ENCODE data around the gene SLC26A2. TPM values are rescaled to one million over a fixed set of nuclear protein-coding genes. Genes with fewer than 3 reads are reported as not detected.

Gene SLC26A2
- total RNA-seq, 2 experiments from 2014 or later, result 8.6 to 9.7 TPM

DNA sequence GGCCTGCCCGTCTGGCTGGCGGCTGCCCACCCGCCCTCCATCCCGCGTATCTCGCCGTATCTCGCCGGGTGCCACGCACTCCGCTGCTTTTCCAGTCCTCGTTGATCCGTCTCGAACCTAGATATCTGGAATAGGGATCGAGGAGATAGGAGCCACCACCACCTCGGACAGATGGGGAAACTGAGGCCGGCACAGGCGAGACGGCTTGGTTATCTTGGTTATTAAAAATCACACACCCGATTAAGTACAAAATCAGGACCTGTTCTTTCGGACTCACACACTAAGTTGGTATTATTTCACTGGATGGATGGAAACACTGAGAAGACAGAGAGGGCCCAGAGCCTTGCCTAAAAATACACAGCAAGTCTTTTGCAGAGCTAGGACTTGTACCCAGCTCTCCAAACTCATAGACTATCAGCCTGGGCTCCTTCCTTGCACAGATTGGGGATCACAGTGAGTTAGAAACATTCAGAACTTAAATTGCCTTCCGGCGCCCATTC lies 678 bp downstream of the SLC26A2 start:
- no peaks in the 10 kb centered on the region for H3K9me3 Mint-ChIP-seq
- POLR2A ChIA-PET, result interaction anchor here (0.6 to 0.8 kb wide), 3 partner anchors 39 to 100 kb away, joined by 3 to 4 read pairs (median 3); partner anchors contain the start of genes HMGXB3 and TIGD6
- H3K4me3 Mint-ChIP-seq, result peak overlapping the region; percentile 94
- peaks cover 31% of the 10 kb centered on the region for H3K4me1 Mint-ChIP-seq
- peak overlapping the region; percentile 72 for H3K27ac Mint-ChIP-seq
- ATAC-seq (ENCODE audit: low read depth), result no peak
- H3K27me3 Mint-ChIP-seq, result no peaks in the 10 kb centered on the region
- no peak for DNase-seq
- H3K36me3 Mint-ChIP-seq, result peaks cover 10% of the 10 kb centered on the region

- H3K9me3 Mint-ChIP-seq, result no peaks in the 10 kb centered on the region
- H3K4me3 Mint-ChIP-seq, result peak overlapping the region; percentile 94
- H3K36me3 Mint-ChIP-seq, result peaks cover 10% of the 10 kb centered on the region
- peaks cover 31% of the 10 kb centered on the region for H3K4me1 Mint-ChIP-seq
- ATAC-seq (ENCODE audit: low read depth) (no peak), DNase-seq (no peak)
- H3K27me3 Mint-ChIP-seq, result no peaks in the 10 kb centered on the region
- no peak overlapping the region for H3K27ac Mint-ChIP-seq
- POLR2A ChIA-PET, result interaction anchor here (0.7 to 1.3 kb wide), 6 partner anchors 28 to 418 kb away, joined by 3 to 5 read pairs (median 4); partner anchors contain the start of genes HMGXB3 and TIGD6
These were observed 1.4 kb downstream of the SLC26A2 start for GRCh38 chr5:149961957-149962409.

GRCh38 chr5:149962601-149963300 lies 2.2 kb downstream of the SLC26A2 start:
- peaks cover 31% of the 10 kb centered on the region for H3K4me1 Mint-ChIP-seq
- H3K36me3 Mint-ChIP-seq, result peaks cover 10% of the 10 kb centered on the region
- no peaks in the 10 kb centered on the region for H3K9me3 Mint-ChIP-seq
- POLR2A ChIA-PET, result interaction anchor here (0.7 to 1.3 kb wide), 4 partner anchors 28 to 419 kb away, joined by 3 to 5 read pairs (median 4); partner anchors contain the start of genes HMGXB3 and TIGD6
- no peak overlapping the region for H3K4me3 Mint-ChIP-seq
- no peak for ATAC-seq (ENCODE audit: low read depth)
- no peaks in the 10 kb centered on the region for H3K27me3 Mint-ChIP-seq
- DNase-seq, result no peak
- no peak overlapping the region for H3K27ac Mint-ChIP-seq

- no peaks in the 10 kb centered on the region for H3K9me3 Mint-ChIP-seq
- H3K36me3 Mint-ChIP-seq, result peaks cover 10% of the 10 kb centered on the region
- no peak for DNase-seq
- no peak for ATAC-seq (ENCODE audit: low read depth)
- H3K27me3 Mint-ChIP-seq, result no peaks in the 10 kb centered on the region
- peaks cover 31% of the 10 kb centered on the region for H3K4me1 Mint-ChIP-seq
- H3K27ac Mint-ChIP-seq, result no peak overlapping the region
- no peak overlapping the region for H3K4me3 Mint-ChIP-seq
- POLR2A ChIA-PET, result no interaction called here
These were observed 3.2 kb downstream of the SLC26A2 start for GRCh38 chr5:149963729-149964128.

- POLR2A ChIA-PET, result no interaction called here
- peaks cover 14% of the 10 kb centered on the region for H3K36me3 Mint-ChIP-seq
- no peak for ATAC-seq (ENCODE audit: low read depth)
These were observed 6.4 kb downstream of the SLC26A2 start for GRCh38 chr5:149966946-149967345.

DNA sequence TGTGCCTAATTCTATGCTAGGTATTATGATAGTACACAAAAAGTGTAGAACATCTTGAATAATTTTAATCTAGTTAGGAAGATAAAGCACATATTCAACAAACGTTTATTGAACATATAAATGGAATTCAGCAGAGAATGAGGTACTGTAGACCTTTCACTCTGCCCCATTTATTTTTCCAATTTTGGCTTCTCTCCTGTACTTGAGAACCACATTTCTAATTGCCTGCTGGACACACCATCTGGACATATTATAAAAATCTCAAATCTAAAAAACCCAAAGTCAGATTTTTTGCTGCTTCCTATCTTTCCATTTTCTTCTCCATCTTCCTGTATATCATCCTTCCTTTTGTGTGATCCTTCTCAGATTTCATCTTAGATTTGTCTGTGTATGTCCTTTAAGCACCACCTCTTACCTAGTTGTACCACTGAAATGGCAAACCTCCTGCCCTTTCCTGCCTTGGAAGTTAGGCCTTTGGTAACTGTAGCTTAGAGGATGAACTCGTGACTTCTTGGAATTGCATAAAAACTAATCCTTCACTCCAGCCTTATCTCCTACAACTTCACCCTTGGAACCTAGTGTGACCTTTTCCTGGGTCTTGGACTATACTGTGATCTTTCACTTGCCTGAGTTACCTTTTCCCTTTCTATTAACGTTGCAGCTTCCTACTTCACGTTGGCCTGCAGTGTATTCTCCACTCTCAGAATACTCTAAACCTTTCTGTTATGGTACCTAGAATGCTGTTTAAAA lies 8.8 kb downstream of the SLC26A2 start:
- H3K9me3 Mint-ChIP-seq, result no peaks in the 10 kb centered on the region
- peaks cover 2% of the 10 kb centered on the region for H3K4me1 Mint-ChIP-seq
- H3K4me3 Mint-ChIP-seq, result no peak overlapping the region
- ATAC-seq (ENCODE audit: low read depth) (no peak), DNase-seq (no peak)
- H3K27ac Mint-ChIP-seq, result no peak overlapping the region
- H3K36me3 Mint-ChIP-seq, result peaks cover 10% of the 10 kb centered on the region
- no peaks in the 10 kb centered on the region for H3K27me3 Mint-ChIP-seq
- POLR2A ChIA-PET, result no interaction called here

More at GRCh38 chr5:149966946-149967345, 6.4 kb downstream of the SLC26A2 start:
- H3K4me3 Mint-ChIP-seq, result no peak overlapping the region
- DNase-seq, result no peak
- H3K27me3 Mint-ChIP-seq, result no peaks in the 10 kb centered on the region
- peaks cover 13% of the 10 kb centered on the region for H3K4me1 Mint-ChIP-seq
- no peaks in the 10 kb centered on the region for H3K9me3 Mint-ChIP-seq
- H3K27ac Mint-ChIP-seq, result no peak overlapping the region

- ATAC-seq (ENCODE audit: low read depth) (no peak), DNase-seq (no peak)
- peaks cover 19% of the 10 kb centered on the region for H3K36me3 Mint-ChIP-seq
- no peak overlapping the region for H3K4me3 Mint-ChIP-seq
- no peak overlapping the region for H3K27ac Mint-ChIP-seq
- H3K27me3 Mint-ChIP-seq, result no peaks in the 10 kb centered on the region
- no peaks in the 10 kb centered on the region for H3K9me3 Mint-ChIP-seq
- peaks cover 2% of the 10 kb centered on the region for H3K4me1 Mint-ChIP-seq
- POLR2A ChIA-PET, result no interaction called here
These were observed 14.9 kb downstream of the SLC26A2 start for GRCh38 chr5:149975409-149975808.

GRCh38 chr5:149979896-149980295 lies 19.3 kb downstream of the SLC26A2 start:
- Mint-ChIP-seq H3K27me3 (no peaks in the 10 kb centered on the region), H3K4me3 (no peak overlapping the region), H3K4me1 (peaks cover 2% of the 10 kb centered on the region), H3K27ac (no peak overlapping the region), H3K9me3 (no peaks in the 10 kb centered on the region), H3K36me3 (peaks cover 16% of the 10 kb centered on the region)
- DNase-seq (no peak), ATAC-seq (ENCODE audit: low read depth) (no peak)
- POLR2A ChIA-PET, result no interaction called here

DNA sequence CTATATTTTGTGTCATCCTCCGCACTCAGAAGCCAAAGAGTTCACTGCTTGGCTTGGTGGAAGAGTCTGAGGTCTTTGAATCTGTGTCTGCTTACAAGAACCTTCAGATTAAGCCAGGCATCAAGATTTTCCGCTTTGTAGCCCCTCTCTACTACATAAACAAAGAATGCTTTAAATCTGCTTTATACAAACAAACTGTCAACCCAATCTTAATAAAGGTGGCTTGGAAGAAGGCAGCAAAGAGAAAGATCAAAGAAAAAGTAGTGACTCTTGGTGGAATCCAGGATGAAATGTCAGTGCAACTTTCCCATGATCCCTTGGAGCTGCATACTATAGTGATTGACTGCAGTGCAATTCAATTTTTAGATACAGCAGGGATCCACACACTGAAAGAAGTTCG lies 20.6 kb downstream of the SLC26A2 start:
- H3K4me1 Mint-ChIP-seq, result no peaks in the 10 kb centered on the region

DNA sequence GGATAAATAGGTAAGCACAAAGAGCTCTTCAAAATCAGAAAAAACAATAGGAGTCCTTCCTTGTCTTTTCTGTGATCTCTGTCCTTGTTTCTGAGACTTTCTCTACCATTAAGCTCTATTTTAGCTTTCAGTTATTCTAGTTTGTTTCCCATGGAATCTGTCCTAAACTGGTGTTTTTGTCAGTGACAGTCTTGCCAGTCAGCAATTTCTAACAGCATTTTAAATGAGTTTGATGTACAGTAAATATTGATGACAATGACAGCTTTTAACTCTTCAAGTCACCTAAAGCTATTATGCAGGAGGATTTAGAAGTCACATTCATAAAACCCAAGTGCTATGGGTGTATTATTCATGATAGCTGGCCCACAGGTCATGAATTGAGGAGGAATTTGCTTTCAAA lies 21.9 kb downstream of the SLC26A2 start:
- no peaks in the 10 kb centered on the region for H3K27me3 Mint-ChIP-seq
- no peaks in the 10 kb centered on the region for H3K9me3 Mint-ChIP-seq
- ATAC-seq (ENCODE audit: low read depth), result no peak
- no peak overlapping the region for H3K27ac Mint-ChIP-seq
- DNase-seq, result no peak
- H3K4me3 Mint-ChIP-seq, result no peak overlapping the region
- no peaks in the 10 kb centered on the region for H3K4me1 Mint-ChIP-seq
- POLR2A ChIA-PET, result no interaction called here
- H3K36me3 Mint-ChIP-seq, result peaks cover 14% of the 10 kb centered on the region

More for the DNA sequence above, 20.6 kb downstream of the SLC26A2 start:
- H3K36me3 Mint-ChIP-seq, result peaks cover 14% of the 10 kb centered on the region
- no peaks in the 10 kb centered on the region for H3K9me3 Mint-ChIP-seq
- no peak overlapping the region for H3K4me3 Mint-ChIP-seq
- POLR2A ChIA-PET, result no interaction called here
- no peaks in the 10 kb centered on the region for H3K27me3 Mint-ChIP-seq
- H3K27ac Mint-ChIP-seq, result no peak overlapping the region
- ATAC-seq (ENCODE audit: low read depth) (no peak), DNase-seq (no peak)

DNA sequence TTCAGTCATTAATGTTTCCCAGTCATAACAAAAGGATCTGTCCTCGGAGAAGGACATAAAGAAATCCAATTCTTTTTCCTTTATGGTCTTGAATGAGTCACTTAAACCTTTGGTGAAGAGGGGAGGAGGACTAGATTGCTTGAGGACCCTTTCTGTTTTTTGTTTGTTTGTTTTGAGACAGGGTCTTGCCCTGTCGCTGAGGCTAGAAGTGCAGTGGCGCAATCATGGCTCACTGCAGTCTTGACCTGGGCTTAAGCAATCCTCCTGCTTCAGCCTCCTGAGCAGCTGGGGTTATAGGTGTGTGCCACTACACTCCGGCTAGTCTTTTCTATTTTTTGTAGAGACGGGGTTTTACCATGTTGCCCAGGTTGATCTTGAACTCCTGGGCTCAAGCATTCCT lies 27.6 kb downstream of the SLC26A2 start:
- Mint-ChIP-seq H3K36me3 (no peaks in the 10 kb centered on the region), H3K27ac (no peak overlapping the region), H3K4me3 (no peak overlapping the region), H3K27me3 (no peaks in the 10 kb centered on the region), H3K9me3 (no peaks in the 10 kb centered on the region), H3K4me1 (peaks cover 1% of the 10 kb centered on the region)
- POLR2A ChIA-PET, result no interaction called here
- ATAC-seq (ENCODE audit: low read depth), result no peak
- DNase-seq, result no peak

- Mint-ChIP-seq H3K36me3 (no peaks in the 10 kb centered on the region), H3K27me3 (no peaks in the 10 kb centered on the region), H3K4me3 (no peak overlapping the region), H3K4me1 (peaks cover 3% of the 10 kb centered on the region), H3K9me3 (no peaks in the 10 kb centered on the region), H3K27ac (no peak overlapping the region)
- DNase-seq (peak; percentile 60), ATAC-seq (ENCODE audit: low read depth) (peak; percentile 78)
- POLR2A ChIA-PET, result interaction anchor here (1.3 kb wide), 1 partner anchor 29 kb away, joined by 5 read pairs; no protein-coding TSS in a partner anchor
These were observed 30.2 kb downstream of the SLC26A2 start for GRCh38 chr5:149990518-149991376.

GRCh38 chr5:149993471-149993870 lies 32.9 kb downstream of the SLC26A2 start:
- Mint-ChIP-seq H3K4me1 (peaks cover 3% of the 10 kb centered on the region), H3K27me3 (no peaks in the 10 kb centered on the region), H3K27ac (no peak overlapping the region), H3K4me3 (no peak overlapping the region), H3K9me3 (no peaks in the 10 kb centered on the region), H3K36me3 (no peaks in the 10 kb centered on the region)
- DNase-seq (no peak), ATAC-seq (ENCODE audit: low read depth) (no peak)
- POLR2A ChIA-PET, result no interaction called here
